ENCODE measurements around the gene SMARCA4. TPM values are rescaled to one million over a fixed set of nuclear protein-coding genes. Genes with fewer than 3 reads are reported as not detected.

Gene SMARCA4
- 117 and 135 TPM in 2 replicates for total RNA-seq

GRCh38 chr19:10960314-10961072, at the start of gene SMARCA4:
SMARCA4 (plus strand) TSS chr19:10961030; CDS start chr19:10984152, 23,122 bp downstream.

GRCh38 chr19:10928563-10929401, 32.0 kb upstream of the SMARCA4 start, which contains the start of the genes TIMM29 and YIPF2:
TIMM29 (plus strand) TSS chr19:10928811; CDS start chr19:10928823, 12 bp downstream.
YIPF2 (minus strand) TSS chr19:10928639; CDS start chr19:10928410, 229 bp downstream.

GRCh38 chr19:11089254-11090013, 128.6 kb downstream of the SMARCA4 start, which contains the start of gene LDLR:
LDLR (plus strand) TSS chr19:11089463; CDS start chr19:11089549, 86 bp downstream.

Small RNA genes lying within 50 kb of the gene (small RNA-seq; reads per million reads assigned to genes)
- gene RF02271 = not detected
- gene RN7SL192P = 9.3 reads per million, percentile 95 among the genes with 10 or more reads in this experiment

Other genes starting within 250 kb of the SMARCA4 start
- gene DNM2, start 243.0 kb upstream of the SMARCA4 start, total RNA-seq = 154 and 156 TPM in 2 replicates
- gene TMED1, start 124.8 kb upstream of the SMARCA4 start, total RNA-seq = 33.6 and 40.2 TPM in 2 replicates
- gene C19orf38, start 112.6 kb upstream of the SMARCA4 start, total RNA-seq = 0.33 and 0.38 TPM in 2 replicates
- gene CARM1, start 89.5 kb upstream of the SMARCA4 start, total RNA-seq = 52.2 and 57.8 TPM in 2 replicates
- gene YIPF2, start 32.4 kb upstream of the SMARCA4 start, total RNA-seq = 72.7 and 98.6 TPM in 2 replicates
- gene TIMM29, start 32.2 kb upstream of the SMARCA4 start, total RNA-seq = 31.0 and 36.3 TPM in 2 replicates
- gene LDLR, start 128.4 kb downstream of the SMARCA4 start, total RNA-seq = 37.9 and 114 TPM in 2 replicates
- 24.5 and 47.7 TPM in 2 replicates for gene SPC24, start 194.8 kb downstream of the SMARCA4 start, total RNA-seq
- 72.2 and 91.8 TPM in 2 replicates for gene KANK2, start 236.5 kb downstream of the SMARCA4 start, total RNA-seq

All from vein endothelial cell (primary cell).